HG03064 (cell line): ENCODE results near the gene GUCA2B.

Experiments
- ATAC-seq: cut with Tn5 transposase; IDR thresholded peaks from one replicate; pipeline ENCODE4 v1.9.1; 2021; ENCODE audit warnings: low read depth; ENCODE audit not compliant: unreplicated experiment

Gene GUCA2B

DNA sequence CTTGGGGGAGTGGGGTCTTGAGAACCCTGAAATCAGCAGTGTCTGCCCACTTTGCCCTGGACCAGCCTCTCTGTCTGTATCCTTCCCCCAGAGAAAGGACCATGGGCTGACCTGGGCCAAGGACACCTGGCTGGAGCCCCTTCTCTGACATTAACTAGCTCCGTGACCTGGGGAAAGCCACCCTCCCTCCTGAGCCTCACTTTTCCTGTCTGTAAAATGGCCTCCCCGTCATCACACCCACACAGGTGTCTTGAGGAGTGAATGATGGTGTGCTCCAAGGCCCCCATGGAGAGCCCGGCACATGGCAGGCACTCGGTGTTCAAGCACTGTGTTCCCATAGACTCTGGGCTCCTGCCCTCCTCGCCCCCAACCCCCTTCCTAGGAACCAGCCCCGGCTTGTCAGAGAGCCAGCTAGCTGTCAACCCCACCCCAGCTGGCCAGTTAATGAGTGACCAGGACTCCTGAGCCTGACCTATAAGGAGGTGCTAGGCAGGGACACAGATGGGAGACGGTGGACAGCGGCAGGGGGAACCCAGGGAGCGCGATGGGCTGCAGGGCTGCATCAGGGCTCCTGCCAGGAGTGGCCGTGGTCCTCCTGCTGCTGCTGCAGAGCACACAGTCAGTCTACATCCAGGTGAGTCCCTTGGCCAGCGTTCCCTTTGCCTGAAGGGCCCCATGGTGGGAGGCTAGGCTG lies at the start of gene GUCA2B:
GUCA2B (plus strand) TSS at position 504 of the 694 bp plus-strand sequence; CDS start at position 545, 41 bp downstream.
- ATAC-seq = no peak

- no peak for ATAC-seq
Measured at GRCh38 chr1:42105025-42105424, 48.2 kb upstream of the GUCA2B start.

- no peak for ATAC-seq
Measured at GRCh38 chr1:42108309-42108708, 44.9 kb upstream of the GUCA2B start.

DNA sequence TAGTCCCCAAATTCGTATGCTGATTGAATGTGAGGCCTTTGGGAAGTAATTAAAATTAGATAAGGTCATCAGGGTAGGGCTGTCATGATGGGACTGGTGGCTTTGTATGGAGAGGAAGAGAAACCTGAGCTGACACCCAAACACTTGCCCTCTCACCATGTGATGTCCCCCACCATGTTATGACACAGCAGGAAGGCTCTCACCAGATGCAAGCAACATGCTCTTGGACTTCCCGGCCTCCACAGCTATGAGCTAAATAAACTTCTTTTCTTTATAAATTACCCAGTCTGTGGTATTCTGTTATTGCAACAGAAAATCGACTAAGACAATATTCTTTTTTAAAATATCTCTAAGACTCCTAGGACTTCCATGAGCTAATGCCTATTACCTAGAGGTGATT lies 43.6 kb upstream of the GUCA2B start:
- ATAC-seq = no peak

- no peak for ATAC-seq
Measured at GRCh38 chr1:42114229-42114628, 39.0 kb upstream of the GUCA2B start.

DNA sequence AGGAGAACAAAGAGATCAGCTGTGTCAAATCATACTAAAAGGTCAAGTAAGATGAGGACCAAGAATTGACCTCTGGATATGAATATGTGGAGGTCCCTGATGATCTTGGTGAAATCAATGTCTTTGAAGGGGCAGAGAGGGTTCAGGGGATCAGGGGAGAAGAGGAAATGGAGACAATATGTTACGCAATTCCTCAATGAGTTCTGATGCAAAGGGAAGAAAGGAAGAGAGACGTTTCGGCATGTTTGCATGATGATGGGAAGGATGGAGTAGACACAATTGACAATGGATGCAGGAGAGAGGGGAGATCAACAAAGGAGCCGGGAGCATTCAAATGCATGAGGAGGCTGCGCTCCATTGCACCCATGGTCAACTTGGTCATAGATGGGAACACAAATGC lies 36.0 kb upstream of the GUCA2B start:
- no peak for ATAC-seq

GRCh38 chr1:42118125-42118524 lies 35.1 kb upstream of the GUCA2B start:
- no peak for ATAC-seq

DNA sequence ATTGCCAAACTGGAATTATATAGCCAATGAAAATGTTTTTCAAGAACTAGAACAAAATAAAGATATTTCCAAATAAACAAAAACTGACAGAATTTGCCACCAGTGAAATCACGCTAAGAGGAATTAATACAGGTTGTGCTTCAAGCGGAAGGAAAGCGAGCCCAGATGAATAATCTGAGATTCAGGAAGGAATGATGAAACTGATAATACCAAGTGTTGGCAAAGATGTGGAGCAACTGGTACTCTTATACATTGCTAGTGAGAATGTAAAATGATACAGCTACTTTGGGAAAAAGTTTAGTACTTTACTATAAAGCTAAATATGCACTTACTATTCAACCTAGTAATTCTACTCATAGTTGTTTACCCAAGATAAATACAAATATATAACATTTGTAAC lies 30.8 kb upstream of the GUCA2B start:
- ATAC-seq = no peak

- ATAC-seq = no peak
Measured at GRCh38 chr1:42125552-42125951, 27.7 kb upstream of the GUCA2B start.

DNA sequence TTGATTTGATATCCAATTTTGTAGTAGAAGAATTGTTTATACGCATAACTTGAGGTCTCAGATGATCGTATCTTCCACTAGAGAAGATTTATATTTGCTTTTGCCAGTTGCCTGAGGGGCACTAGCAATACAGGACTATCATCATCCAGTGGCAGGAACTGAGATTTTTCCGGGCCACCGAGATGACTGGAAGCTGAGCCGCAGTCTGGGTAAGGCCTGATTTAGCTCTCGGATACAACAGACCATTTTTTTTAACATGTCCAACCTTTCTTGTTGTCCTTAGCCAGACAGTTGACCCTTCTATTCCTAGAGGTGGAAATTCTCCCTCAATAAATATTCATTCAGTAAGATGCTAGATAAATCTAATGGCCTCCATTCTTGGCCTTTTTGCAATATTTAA lies 25.4 kb upstream of the GUCA2B start:
- no peak for ATAC-seq

DNA sequence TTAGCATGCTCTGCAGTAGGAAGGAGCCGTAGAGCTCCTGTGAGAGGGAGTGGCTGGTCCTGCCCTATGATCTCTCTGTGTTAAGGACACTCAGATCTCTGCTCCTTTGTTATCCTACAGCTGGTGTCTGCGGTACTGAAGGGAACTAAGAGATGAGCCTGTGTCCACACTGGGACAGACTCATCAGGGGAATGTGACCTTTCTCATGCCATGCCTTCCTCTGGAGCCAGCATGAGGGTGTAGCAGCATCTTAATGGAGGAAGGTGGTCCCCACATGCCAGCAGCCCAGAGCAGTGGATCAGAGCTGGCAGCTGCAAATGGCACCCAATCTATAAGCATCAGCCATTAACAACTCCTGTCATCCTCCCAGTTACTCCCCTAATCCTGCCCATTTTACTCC lies 24.7 kb upstream of the GUCA2B start:
- ATAC-seq = no peak

DNA sequence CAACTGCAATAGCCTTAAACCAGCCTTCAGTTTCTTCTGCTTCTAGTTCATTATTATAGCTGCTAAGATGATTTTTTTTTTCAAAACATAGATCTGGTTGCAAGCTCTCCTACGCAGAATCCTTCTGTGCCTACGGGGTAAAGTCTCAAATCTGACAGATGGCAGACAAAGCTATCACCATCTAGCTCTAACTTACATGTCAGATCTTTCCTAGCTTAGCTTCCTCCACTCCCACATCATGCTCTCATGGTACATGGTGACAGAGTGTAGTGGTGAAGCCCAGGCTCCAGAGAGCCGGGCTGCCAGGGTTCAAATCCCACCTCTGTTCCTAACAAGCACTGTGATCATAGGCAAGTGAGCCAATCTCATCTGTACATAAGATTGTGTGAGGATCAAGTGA lies 24.2 kb upstream of the GUCA2B start:
- no peak for ATAC-seq

- no peak for ATAC-seq
Measured at GRCh38 chr1:42130061-42130660, 23.0 kb upstream of the GUCA2B start.

- no peak for ATAC-seq
Measured at GRCh38 chr1:42133390-42133789, 19.8 kb upstream of the GUCA2B start.

DNA sequence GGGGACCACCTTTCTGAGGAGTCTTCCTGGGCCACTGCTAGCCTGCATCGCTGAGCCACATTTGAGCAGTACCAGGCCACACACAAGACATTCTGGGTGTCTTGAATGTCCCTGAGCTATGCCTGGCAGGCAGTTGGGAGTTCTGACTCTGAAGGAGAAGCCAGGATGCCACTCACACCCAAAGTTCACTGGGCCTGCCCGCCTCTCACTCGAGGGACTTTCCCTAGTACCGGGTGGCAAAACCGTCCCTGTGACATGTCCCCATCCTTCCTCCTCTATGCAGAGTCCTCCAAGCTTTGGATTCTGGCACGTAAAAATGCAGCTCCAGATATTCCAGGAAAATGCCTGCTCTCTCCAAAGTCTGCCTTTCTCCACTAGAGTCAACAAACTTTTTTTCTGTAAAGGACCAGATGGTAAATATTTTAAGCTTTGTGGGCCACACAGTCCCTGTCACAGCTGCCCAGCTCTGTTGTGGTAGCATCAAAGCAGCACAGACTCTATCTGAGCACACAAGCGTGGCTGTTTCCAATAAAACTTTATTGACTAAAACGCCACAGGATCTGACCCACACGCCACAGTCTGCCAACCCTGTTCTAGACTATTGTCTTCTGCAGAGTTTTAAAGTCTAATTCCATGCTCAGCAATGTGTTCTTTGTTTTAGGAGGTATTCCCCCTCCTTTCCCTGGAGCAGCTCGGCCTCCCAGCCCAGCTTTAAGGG lies 19.2 kb upstream of the GUCA2B start:
- no peak for ATAC-seq

DNA sequence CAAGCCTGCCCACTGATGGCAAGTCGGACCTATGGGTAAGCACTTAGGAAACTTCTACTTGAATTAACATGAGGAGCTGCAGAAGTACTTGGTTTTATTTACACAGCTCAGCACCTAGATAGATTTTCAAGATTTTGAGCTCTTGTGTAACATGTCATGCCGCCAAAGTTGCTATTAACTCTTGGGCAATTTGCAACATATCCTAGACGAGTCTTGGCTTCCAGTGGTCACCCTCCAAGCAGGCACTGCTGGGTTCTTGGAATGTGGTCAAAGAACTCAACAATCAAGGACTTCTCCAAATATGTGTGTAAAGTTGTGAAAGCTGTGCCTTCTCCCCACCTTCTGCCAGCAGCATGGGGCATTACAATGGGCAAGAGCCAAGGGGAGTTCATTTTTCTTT lies 17.8 kb upstream of the GUCA2B start:
- no peak for ATAC-seq

DNA sequence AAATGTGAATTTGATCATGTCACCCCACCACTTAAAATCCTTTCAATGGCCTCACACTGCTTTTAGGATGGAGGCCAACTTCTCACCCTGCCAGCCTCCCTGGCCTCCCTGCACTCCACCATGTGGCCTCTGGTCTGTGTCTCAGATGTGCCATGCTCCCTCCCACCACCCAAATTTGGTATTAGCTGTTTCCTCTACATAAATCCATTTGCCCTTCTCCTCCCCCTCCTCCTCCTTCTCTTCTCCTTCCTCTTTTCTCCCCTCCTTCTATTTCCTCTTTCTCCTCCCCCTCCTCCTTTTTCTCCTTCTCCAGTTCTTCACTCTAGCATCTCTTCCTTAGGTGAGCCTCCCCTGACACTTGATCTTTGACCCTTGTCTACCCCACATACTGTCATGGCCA lies 16.7 kb upstream of the GUCA2B start:
- ATAC-seq = no peak

DNA sequence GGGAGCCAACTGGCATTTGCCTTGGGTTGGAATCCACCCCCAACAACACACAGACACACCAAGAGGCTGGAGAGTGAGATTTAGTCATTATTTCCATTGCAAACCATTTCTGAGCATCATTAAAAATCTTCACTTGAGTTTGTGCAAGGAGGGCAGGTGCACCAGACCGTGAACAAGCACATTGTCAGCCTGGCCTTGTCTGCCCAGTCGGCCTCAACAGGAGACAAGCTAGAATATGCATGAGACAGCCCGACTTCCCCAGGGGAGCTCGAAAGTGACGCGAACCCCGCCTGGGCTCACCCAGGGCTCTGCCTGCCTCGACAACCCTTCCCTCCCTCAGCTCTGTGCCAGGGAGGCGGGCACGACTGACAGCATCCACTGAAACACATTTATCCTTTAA lies 15.4 kb upstream of the GUCA2B start:
- ATAC-seq = no peak

- no peak for ATAC-seq
Measured at GRCh38 chr1:42138586-42138985, 14.6 kb upstream of the GUCA2B start.

- ATAC-seq = no peak
Measured at GRCh38 chr1:42139444-42139843, 13.8 kb upstream of the GUCA2B start.

DNA sequence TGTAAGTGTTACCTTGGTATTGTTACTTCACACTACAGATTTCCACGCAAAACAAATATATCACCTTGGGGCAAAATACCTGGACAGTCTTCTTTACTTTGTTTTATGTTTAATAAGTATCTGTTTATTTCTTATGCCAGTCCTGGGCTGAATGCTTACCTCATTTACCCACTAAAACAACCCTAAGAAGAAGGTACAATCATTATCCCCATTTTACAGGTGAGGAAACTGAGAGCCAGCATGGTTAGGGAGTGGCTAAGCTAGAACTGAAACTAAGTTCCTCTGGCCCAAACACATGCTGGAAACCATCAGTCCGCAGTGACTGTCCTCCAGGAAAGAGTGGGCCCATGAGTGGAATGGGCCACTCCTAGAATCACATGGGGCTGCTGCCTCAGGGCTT lies 13.0 kb upstream of the GUCA2B start:
- no peak for ATAC-seq

GRCh38 chr1:42141978-42142377 lies 11.2 kb upstream of the GUCA2B start:
- ATAC-seq = no peak
